NCI-H774 (cell line): ENCODE measurements around the gene DPH1.

Experiments
- DNase-seq: peaks from one replicate; lab custom pipeline; 2025; lab: John Stamatoyannopoulos, UW

Gene DPH1

GRCh38 chr17:2082003-2082781 lies 52.2 kb downstream of the DPH1 start:
- no peak for DNase-seq

DNA sequence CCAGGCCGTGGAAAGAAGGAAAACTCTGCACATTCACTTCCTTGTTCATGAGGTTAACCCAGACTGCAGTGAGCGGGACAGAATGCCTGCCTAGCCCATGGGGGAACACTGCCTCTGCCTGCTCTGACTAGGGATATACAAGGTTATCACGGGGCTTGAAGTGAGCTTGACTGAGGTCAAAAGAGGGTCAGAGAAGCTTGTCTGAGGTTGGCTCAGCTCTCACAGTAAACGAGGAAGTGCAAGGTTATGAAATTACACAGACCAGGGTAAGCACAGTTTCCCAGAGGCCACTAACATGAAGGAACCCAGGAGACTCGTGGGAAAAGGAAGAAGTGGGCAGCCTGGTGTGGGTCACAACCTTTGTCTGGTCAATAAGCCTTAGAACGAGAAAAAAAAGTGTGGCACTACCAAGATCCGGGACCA lies 53.7 kb downstream of the DPH1 start:
- no peak for DNase-seq

DNA sequence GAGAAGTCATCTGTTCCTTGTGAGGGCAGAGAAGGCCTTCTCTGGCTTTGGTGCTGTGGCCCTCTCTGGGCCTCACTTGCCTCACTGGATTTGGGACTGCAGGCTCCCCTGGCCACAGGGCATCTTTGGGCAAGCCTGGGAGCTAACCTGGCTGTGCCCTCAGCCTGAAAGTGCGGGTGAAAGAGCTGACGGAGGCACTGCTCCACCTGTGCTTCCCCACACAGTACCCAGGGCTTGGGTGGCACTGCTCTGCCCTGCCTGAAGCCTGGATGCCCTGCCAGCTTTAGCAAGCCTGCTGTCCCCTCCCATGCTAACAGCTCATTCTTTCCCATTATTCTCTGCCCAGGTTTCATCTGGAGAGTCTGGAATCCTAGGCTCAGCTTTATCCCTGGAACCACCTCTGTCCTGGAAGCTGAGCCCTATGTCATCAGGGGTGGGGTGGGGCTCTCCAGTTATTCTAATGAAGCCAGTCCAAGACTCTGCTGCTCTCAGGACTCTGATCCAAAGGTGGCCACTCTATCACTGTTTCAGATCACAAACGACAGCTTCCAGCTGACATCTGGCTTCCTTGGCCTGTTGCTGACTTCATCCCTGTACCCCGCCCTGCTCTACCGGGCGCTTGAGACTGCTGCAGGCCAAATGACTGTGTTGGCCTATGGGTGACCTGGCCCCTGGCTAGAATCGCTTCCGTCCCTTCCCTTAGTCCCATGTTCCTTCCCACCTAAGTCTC lies 54.2 kb downstream of the DPH1 start:
- no peak for DNase-seq

GRCh38 chr17:2084766-2085647 lies 55.1 kb downstream of the DPH1 start:
- no peak for DNase-seq

DNA sequence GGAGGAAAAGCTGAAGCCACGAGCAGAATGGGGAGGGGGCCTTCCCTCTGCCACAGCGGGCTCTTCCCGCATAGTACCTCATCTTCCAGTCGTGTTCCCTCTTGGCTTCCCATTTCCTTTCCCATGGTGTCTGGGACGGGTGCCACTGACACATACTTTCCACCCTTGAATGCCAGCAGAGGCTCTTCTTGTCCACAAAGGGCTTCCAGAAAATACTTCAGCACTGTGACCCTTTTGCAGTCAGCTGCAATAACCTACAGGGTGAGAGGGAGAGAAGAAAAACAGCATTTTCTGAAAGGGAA lies 55.6 kb downstream of the DPH1 start:
- DNase-seq: no peak

DNA sequence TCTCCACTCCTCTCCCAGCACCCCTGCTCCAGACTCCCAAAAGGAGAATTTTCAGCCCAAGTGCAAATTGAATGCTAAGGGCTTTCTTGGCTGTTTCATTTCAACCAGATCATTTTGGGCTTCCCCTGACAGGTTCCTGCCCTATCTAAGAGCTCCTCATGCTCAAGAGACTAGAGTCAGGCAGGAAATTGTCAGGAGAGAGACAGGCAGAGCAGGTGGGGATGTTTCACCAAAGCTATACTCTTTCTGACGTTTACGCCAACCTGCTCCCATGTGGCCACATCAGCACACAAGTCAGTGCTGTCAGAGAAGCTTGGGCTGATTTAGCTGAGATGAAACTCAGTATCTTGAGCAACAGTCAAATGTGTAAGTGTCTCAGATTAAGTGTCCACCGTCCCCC lies 56.4 kb downstream of the DPH1 start:
- DNase-seq: no peak

DNA sequence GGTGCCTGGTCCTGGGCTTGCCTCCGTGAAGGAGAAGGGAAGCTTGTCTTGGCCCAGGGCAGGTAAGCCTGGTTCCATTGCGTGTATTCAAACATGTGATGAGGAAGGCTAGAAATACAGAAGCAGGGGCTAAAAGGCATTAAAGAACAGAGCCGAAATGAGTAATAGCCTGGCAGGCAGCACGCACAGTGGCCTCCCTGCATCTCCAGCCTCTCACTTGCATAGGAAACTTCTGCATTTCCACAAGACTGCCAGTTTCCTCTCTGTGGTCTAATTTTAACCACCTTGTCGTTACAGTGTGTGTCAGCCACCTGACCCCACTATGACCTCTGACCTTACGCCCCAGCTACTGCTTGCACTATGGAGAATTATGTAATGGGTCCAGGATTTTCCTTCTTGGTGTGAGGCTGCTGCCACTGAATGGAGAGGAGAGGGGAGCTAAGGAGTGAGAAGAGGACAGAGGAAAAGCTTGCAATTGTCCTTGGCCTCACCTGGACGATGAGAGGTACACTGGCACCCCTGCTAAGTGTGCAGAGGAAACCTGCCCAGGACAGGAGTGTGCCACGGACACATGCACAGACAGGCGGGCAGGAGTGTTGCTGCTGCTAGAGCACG lies 57.8 kb downstream of the DPH1 start:
- no peak for DNase-seq

DNA sequence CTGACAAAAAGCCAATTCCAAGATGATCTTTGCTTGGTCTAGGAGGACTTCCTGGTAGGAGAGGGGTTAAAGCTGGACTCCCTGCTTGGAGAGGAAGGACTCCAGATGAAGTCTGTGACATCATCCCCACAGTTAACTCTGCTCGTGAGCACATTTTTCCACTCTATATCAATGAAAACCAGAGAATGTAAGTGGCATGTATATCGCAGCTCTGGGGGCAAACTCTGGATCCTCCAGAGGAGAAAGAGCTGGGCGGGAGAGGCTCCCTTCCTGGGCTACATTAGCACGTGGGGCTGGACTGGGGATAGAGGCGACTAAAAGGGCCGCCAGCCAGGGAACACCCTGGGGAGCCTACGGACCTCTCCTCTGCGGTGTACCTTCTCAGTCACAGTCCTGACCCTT lies 59.1 kb downstream of the DPH1 start:
- DNase-seq: no peak

GRCh38 chr17:2090210-2090641 lies 60.3 kb downstream of the DPH1 start:
- DNase-seq: no peak

GRCh38 chr17:2090804-2091534 lies 61.0 kb downstream of the DPH1 start:
- DNase-seq: no peak

- DNase-seq: no peak
Observed at GRCh38 chr17:2092253-2092652, 62.3 kb downstream of the DPH1 start.

DNA sequence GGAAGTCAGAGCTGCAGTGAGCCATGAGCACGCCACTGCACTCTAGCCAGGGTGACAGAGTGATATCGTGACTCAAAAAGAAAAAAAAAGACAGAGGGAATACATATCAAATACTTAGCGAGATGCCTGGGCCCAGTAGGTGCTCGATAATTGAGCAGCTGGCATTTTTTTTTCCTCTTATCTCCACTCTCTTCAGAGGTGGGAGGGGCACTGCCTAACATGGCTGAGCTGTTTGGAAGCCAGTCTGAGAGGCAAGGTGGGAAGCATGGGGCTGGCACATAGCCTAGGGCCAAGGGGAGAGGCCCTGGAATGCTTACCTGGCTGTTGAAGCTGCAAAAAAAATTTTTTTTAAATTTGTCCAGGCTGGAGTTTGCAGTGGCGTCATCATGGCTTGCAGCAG lies 63.4 kb downstream of the DPH1 start:
- no peak for DNase-seq
